HG02981 (cell line): ENCODE measurements around the gene OR2V2.
"Not testable (repeated sequence)": the region's sequence is repeated elsewhere in the genome, so short reads cannot be mapped to it uniquely, and the experiment has no call there.

Source experiments
- ATAC-seq: cut with Tn5 transposase; IDR thresholded peaks from one replicate; pipeline ENCODE4 v1.9.1; 2021; ENCODE audit warnings: mild to moderate bottlenecking, moderate library complexity; ENCODE audit not compliant: unreplicated experiment

The OR2V2 gene

DNA sequence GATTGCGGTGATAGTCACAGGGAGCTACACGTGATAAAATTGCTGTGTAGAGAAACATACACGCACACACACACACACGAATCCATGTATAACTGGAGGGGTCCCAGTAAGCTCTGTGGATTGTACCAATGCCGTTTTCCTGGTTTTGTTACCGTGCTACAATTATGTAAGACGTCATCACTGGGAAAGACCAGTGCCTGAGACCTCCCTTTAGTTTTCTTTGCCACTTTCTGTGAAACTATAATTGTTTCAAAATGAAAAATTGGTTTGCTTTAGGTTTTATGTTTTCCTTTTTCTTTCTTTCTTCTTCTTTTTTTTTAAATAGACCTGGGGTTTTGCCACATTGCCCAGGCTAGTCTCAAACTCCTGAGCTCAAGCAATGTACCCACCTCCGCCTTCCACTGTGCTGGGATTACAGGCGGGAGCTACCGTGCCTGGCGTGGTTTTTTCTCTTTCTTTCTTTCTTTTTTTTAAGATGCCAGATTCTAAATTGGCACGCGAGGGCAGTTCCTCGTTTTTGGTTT is 21.3 kb downstream of the OR2V2 start:
- ATAC-seq: no peak

- ATAC-seq: not testable (repeated sequence)
These were observed 22.3 kb downstream of the OR2V2 start for GRCh38 chr5:181169459-181170236.

GRCh38 chr5:181170237-181170825 is 22.9 kb downstream of the OR2V2 start:
- no peak for ATAC-seq

- ATAC-seq: no peak
These were observed 23.6 kb downstream of the OR2V2 start for GRCh38 chr5:181170996-181171395.

- no peak for ATAC-seq
These were observed 24.4 kb downstream of the OR2V2 start for GRCh38 chr5:181171782-181172181.

DNA sequence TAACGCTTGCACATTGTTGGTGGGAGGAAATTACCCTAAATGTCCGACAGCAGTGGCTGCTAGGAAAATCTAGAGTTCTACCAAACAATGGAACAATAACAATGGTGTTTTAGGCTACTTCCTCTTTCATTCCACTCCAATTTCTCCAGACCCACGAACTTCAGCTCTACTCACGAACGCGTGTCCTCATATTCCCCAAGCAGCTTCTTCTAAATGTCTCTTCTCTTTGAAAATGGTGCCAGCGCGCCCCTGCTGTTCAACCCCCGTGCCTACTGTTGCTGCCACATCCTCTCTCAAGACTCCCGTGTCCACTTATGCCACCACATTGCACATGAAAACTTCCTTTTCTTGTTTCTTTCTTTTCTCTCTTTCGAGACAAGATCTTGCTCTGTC is 25.6 kb downstream of the OR2V2 start:
- ATAC-seq: no peak

- ATAC-seq: peak; percentile 64
These were observed 26.3 kb downstream of the OR2V2 start for GRCh38 chr5:181173420-181174342.

DNA sequence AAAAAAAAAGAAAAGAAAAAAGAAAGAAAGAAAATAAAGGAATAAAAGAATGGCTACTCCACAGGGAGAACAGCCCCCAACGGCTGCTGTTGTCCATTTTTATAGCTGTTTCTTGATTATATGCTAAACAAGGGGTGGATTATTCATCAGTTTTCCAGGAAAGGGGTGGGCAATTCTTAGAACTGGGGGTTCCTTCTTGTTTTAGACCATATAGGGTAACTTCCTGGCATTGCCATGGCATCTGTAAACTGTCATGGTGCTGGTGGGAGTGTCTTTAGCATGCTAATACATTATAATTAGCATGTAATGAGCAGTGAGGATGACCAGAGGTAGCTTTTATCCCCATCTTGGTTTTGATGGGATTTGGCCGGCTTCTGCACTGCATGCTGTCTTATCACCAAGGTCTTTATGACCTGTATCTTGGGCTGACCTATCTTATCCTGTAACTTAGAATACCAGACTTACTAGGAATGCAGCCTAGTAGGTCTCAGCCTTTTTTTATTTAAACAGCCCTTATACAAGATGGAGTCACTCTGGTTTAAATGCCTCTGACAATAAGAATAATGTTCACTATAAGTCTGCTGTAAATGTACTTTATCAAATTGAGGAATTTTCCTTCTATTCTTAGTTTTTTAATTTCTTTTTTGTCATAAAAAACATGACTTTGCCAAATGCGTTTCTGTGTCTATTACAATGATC is 29.0 kb downstream of the OR2V2 start:
- ATAC-seq: no peak

GRCh38 chr5:181177559-181177958 is 30.2 kb downstream of the OR2V2 start:
- ATAC-seq: not testable (repeated sequence)

- ATAC-seq: peak; percentile 41
These were observed 34.5 kb downstream of the OR2V2 start for GRCh38 chr5:181181650-181182565.

- no peak for ATAC-seq
These were observed 35.3 kb downstream of the OR2V2 start for GRCh38 chr5:181182651-181183050.

DNA sequence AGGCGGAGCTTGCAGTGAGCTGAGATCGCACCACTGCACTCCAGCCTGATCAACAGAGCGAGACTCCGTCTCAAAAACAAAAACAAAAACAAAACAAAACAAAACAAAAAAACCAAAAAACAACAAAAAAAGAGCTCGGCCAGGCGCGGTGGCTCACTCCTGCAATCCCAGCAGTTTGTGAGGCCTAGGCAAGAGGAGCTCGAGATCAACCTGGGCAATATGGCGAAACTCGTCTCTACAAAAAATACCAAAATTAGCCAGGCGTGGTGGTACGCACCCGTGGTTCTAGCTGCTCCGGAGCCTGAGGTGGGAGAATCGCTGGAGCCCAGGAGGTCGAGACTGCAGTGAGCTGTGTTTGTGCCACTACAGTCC is 37.4 kb downstream of the OR2V2 start:
- ATAC-seq: no peak

- ATAC-seq: no peak
These were observed 38.2 kb downstream of the OR2V2 start for GRCh38 chr5:181185560-181185959.

DNA sequence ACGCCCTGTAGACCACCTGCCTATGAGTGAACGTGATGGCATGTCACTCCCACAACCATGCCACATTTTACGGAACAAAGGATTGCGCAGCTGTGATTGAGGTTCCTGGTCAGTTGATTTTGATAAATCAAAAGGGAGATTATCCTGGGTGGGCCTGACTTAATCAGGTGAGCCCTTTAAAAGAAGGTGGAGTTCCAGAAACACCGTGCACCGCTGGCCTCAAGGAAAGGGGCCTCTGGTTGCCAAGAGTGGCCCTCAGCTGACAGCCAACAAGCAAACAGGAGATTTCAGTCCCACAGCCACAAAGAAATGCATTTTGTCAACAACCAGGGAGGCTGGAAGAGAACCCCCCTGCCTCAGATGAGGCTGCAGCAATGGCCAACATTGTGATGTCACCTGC is 38.6 kb downstream of the OR2V2 start:
- ATAC-seq: no peak

- ATAC-seq: no peak
These were observed 39.7 kb downstream of the OR2V2 start for GRCh38 chr5:181186986-181187499.

GRCh38 chr5:181187500-181188213 is 40.3 kb downstream of the OR2V2 start:
- ATAC-seq: no peak

DNA sequence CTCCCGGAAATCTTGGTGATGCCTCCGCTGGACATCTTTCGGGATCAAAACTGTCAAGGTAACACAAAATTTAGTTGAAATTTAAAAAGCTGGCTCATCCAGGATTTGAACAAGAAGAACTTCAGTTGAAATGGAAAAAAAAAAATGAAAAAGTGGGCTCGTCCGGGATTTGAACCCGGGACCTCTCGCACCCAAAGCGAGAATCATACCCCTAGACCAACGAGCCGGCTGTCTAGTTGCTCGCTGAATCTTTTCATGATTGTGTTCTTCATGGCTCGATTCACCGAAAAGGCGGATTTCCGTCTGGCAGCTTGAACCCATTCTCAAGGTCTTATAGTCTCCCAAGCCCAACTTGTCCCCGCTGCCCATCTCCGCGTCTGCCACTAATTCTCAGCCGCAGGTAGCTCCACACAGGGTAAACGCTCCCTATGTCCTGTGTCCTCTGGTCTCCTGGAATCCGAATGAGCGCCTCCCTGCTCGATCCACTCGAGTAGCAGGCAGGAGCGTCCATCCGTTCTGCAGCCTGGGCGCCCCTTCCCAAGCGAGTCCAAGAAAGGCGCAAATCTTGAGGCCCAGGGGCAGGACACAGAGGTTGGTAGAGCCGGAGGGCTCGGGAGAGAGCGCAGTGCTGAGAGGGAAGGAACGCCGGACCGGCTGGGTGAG is 41.4 kb downstream of the OR2V2 start:
- no peak for ATAC-seq

DNA sequence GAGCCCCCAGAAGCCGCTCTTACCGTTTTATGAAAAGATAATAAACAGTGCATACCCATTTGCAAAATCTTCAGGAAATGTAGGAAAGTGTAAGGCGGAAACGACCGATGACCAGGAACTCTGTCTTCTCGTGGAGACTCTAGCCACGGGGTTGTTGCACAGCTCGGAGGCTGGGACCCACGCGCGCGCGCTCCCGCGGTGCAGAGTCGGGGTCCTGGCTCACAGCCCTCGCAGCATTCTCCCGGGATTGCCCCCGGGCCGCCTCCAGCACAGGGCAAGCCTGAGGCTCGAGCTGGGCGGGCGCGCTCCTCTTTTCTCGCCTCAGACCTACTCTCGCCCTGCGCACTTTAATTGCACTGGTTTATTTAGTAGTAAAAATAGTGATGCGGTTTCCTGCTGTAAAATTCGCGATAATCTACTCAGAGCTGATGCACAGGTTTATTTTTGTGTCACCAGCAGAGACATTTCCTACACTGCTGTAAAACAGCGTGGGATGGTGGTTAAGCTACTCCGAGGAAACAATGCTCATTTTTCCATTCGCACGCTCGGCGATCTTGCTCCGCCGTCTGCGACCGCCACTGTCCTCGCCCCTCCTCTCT is 42.1 kb downstream of the OR2V2 start:
- no peak for ATAC-seq
